ENCODE data around the gene FNTB. TPM values are rescaled to one million over a fixed set of nuclear protein-coding genes. Genes with fewer than 3 reads are reported as not detected.

The FNTB gene
- polyA plus RNA-seq, 1 donor from 2014 or later, result 6.7 TPM

GRCh38 chr14:65052832-65053231 lies 66.1 kb downstream of the FNTB start:
- TF ChIP-seq POLR2AphosphoS5 (IDR thresholded peaks at IDR 0.05) (no peak), RAD21 (conservative IDR thresholded peaks at IDR 0.05) (no peak), MXI1 (conservative IDR thresholded peaks at IDR 0.05; ENCODE audit: poor library complexity, severe bottlenecking) (no peak), SMC3 (conservative IDR thresholded peaks at IDR 0.05; ENCODE audit: poor library complexity) (no peak), CTCF (IDR thresholded peaks at IDR 0.05; ENCODE audit: poor library complexity, severe bottlenecking) (no peak), REST (IDR thresholded peaks at IDR 0.05; ENCODE audit: borderline replicate concordance) (no peak)
- Histone ChIP-seq H3K79me2 (replicated peaks; ENCODE audit: insufficient read depth, low read length) (no peaks in the 10 kb centered on the region), H3K9ac (ENCODE audit: low read length) (no peak overlapping the region), H3F3A (ENCODE audit: insufficient read depth, low read length, poor library complexity, severe bottlenecking) (no peaks in the 10 kb centered on the region), H3K4me3 (ENCODE audit: low read length) (no peak overlapping the region), H3K9me2 (ENCODE audit: insufficient read depth, low read length) (no peaks in the 10 kb centered on the region), H3K36me3 (ENCODE audit: insufficient read depth, low read length) (no peaks in the 10 kb centered on the region), H4K20me1 (ENCODE audit: insufficient read depth) (no peaks in the 10 kb centered on the region), H3K4me2 (ENCODE audit: low read length) (no peak overlapping the region), H3K27ac (ENCODE audit: low read length) (no peak overlapping the region), H3K27me3 (ENCODE audit: insufficient read depth, low read depth, low read length) (no peaks in the 10 kb centered on the region), H3K9me3 (ENCODE audit: low read length) (no peaks in the 10 kb centered on the region), H2AFZ (ENCODE audit: low read depth, low read length) (no peak overlapping the region)

- TF ChIP-seq MXI1 (conservative IDR thresholded peaks at IDR 0.05; ENCODE audit: poor library complexity, severe bottlenecking), result no peak
- TF ChIP-seq TAF1 (IDR thresholded peaks at IDR 0.05; ENCODE audit: low read depth), result no peak
- no peak for TF ChIP-seq EP300 (conservative IDR thresholded peaks at IDR 0.05; ENCODE audit: poor library complexity, severe bottlenecking)
- TF ChIP-seq POLR2AphosphoS5 (IDR thresholded peaks at IDR 0.05), result no peak
- TF ChIP-seq CTCF (IDR thresholded peaks at IDR 0.05; ENCODE audit: poor library complexity, severe bottlenecking), result no peak
- no peak for TF ChIP-seq REST (IDR thresholded peaks at IDR 0.05; ENCODE audit: borderline replicate concordance)
- TF ChIP-seq EZH2 (IDR thresholded peaks at IDR 0.05; ENCODE audit: borderline replicate concordance, insufficient read depth, low read length, poor library complexity, severe bottlenecking), result no peak
- no peak for TF ChIP-seq SMC3 (conservative IDR thresholded peaks at IDR 0.05; ENCODE audit: poor library complexity)
- no peak for TF ChIP-seq RAD21 (conservative IDR thresholded peaks at IDR 0.05)
- H3K9me2 ChIP-seq (ENCODE audit: insufficient read depth, low read length), result no peaks in the 10 kb centered on the region
- H3K4me3 ChIP-seq (ENCODE audit: low read length), result no peak overlapping the region
- no peaks in the 10 kb centered on the region for H4K20me1 ChIP-seq (ENCODE audit: insufficient read depth)
- no peaks in the 10 kb centered on the region for H3K27me3 ChIP-seq (ENCODE audit: insufficient read depth, low read depth, low read length)
- no peak overlapping the region for H2AFZ ChIP-seq (ENCODE audit: low read depth, low read length)
- no peaks in the 10 kb centered on the region for H3K9me3 ChIP-seq (ENCODE audit: low read length)
- no peaks in the 10 kb centered on the region for H3K36me3 ChIP-seq (ENCODE audit: insufficient read depth, low read length)
- no peaks in the 10 kb centered on the region for H3F3A ChIP-seq (ENCODE audit: insufficient read depth, low read length, poor library complexity, severe bottlenecking)
- no peak overlapping the region for H3K9ac ChIP-seq (ENCODE audit: low read length)
- H3K4me2 ChIP-seq (ENCODE audit: low read length), result no peak overlapping the region
- H3K27ac ChIP-seq (ENCODE audit: low read length), result no peak overlapping the region
- no peaks in the 10 kb centered on the region for H3K79me2 ChIP-seq (replicated peaks; ENCODE audit: insufficient read depth, low read length)
These were observed 66.8 kb downstream of the FNTB start for GRCh38 chr14:65053466-65053865.
